ENCODE measurements around the gene SLMAP. TPM values are rescaled to one million over a fixed set of nuclear protein-coding genes. Genes with fewer than 3 reads are reported as not detected.

The SLMAP gene
- total and polyA plus RNA-seq, 2 experiments from 2014 or later = 32.1 to 73.0 TPM

DNA sequence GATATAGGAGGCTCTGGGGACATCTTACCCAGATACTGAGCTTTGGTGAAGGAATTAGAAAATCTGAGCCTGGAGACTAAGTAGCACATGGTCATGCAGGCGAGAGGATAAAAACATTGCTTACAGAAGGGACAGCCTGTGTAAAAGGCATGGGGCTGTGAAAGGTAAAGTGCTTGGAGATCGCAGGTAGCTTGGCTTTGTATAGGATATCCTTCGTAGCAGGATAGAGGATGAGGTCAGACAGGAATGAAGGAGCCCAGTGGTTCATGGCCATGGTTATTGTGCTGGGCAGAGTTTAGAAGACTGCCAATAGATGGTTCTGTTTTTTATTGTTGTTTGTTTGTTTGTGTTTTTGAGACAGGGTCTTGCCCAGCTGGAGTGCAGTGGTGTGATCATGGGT, 82.5 kb downstream of the SLMAP start:
- H3K27me3 ChIP-seq (ENCODE audit: insufficient read depth) = no peaks in the 10 kb centered on the region
- peaks cover 11% of the 10 kb centered on the region for H3K4me1 ChIP-seq (ENCODE audit: insufficient read depth)
- Mint-ChIP-seq H3K4me3 (no peak overlapping the region), H3K36me3 (ENCODE audit: low read depth) (no peaks in the 10 kb centered on the region), H3K4me1 (peaks cover 14% of the 10 kb centered on the region), H3K27ac (peak overlapping the region; percentile 2), H3K27me3 (ENCODE audit: insufficient read depth, low read depth, poor library complexity) (peaks cover 4% of the 10 kb centered on the region), H3K9me3 (no peaks in the 10 kb centered on the region)
- DNase-seq (ENCODE audit: low spot score) (no peak), ATAC-seq (peak; percentile 68)
- no peak overlapping the region for H3K4me2 ChIP-seq
- no peaks in the 10 kb centered on the region for H4K20me1 ChIP-seq (replicated peaks; ENCODE audit: insufficient read depth)
- no peaks in the 10 kb centered on the region for H3K36me3 ChIP-seq (ENCODE audit: insufficient read depth)
- H3K4me3 ChIP-seq = no peak overlapping the region
- H3F3A ChIP-seq (replicated peaks; ENCODE audit: low read depth) = no peaks in the 10 kb centered on the region
- no peaks in the 10 kb centered on the region for H3K9me2 ChIP-seq (ENCODE audit: insufficient read depth)
- no peak overlapping the region for H2AFZ ChIP-seq
- no peaks in the 10 kb centered on the region; the same call in 1 of the 2 replicates for H3K79me2 ChIP-seq (replicated peaks; ENCODE audit: insufficient read depth)
- peak overlapping the region; percentile 36; the same call in 1 of the 2 replicates for H3K27ac ChIP-seq (ENCODE audit: low read depth)
- TF ChIP-seq EZH2phosphoT487 (IDR thresholded peaks at IDR 0.05; ENCODE audit: unreplicated experiment) = no peak
- TF ChIP-seq, protein P1, sequence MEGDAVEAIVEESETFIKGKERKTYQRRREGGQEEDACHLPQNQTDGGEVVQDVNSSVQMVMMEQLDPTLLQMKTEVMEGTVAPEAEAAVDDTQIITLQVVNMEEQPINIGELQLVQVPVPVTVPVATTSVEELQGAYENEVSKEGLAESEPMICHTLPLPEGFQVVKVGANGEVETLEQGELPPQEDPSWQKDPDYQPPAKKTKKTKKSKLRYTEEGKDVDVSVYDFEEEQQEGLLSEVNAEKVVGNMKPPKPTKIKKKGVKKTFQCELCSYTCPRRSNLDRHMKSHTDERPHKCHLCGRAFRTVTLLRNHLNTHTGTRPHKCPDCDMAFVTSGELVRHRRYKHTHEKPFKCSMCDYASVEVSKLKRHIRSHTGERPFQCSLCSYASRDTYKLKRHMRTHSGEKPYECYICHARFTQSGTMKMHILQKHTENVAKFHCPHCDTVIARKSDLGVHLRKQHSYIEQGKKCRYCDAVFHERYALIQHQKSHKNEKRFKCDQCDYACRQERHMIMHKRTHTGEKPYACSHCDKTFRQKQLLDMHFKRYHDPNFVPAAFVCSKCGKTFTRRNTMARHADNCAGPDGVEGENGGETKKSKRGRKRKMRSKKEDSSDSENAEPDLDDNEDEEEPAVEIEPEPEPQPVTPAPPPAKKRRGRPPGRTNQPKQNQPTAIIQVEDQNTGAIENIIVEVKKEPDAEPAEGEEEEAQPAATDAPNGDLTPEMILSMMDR (conservative IDR thresholded peaks at IDR 0.05; ENCODE audit: low read depth in 2 of 2) = no peak
- no peak for TF ChIP-seq JUNB (IDR thresholded peaks at IDR 0.05; ENCODE audit: unreplicated experiment)
- TF ChIP-seq ZNF114 (CRISPR knock-in tag; IDR thresholded peaks at IDR 0.05) = no peak
- TF ChIP-seq ZNF331 (CRISPR knock-in tag; IDR thresholded peaks at IDR 0.05; ENCODE audit: low read depth) = no peak
- TF ChIP-seq CREB1 (CRISPR knock-in tag; IDR thresholded peaks at IDR 0.05; ENCODE audit: low read depth) = no peak
- TF ChIP-seq, protein P2, sequence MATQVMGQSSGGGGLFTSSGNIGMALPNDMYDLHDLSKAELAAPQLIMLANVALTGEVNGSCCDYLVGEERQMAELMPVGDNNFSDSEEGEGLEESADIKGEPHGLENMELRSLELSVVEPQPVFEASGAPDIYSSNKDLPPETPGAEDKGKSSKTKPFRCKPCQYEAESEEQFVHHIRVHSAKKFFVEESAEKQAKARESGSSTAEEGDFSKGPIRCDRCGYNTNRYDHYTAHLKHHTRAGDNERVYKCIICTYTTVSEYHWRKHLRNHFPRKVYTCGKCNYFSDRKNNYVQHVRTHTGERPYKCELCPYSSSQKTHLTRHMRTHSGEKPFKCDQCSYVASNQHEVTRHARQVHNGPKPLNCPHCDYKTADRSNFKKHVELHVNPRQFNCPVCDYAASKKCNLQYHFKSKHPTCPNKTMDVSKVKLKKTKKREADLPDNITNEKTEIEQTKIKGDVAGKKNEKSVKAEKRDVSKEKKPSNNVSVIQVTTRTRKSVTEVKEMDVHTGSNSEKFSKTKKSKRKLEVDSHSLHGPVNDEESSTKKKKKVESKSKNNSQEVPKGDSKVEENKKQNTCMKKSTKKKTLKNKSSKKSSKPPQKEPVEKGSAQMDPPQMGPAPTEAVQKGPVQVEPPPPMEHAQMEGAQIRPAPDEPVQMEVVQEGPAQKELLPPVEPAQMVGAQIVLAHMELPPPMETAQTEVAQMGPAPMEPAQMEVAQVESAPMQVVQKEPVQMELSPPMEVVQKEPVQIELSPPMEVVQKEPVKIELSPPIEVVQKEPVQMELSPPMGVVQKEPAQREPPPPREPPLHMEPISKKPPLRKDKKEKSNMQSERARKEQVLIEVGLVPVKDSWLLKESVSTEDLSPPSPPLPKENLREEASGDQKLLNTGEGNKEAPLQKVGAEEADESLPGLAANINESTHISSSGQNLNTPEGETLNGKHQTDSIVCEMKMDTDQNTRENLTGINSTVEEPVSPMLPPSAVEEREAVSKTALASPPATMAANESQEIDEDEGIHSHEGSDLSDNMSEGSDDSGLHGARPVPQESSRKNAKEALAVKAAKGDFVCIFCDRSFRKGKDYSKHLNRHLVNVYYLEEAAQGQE (IDR thresholded peaks at IDR 0.05; ENCODE audit: unreplicated experiment) = no peak
- TF ChIP-seq STAT1 (IDR thresholded peaks at IDR 0.05; ENCODE audit: unreplicated experiment) = no peak

DNA sequence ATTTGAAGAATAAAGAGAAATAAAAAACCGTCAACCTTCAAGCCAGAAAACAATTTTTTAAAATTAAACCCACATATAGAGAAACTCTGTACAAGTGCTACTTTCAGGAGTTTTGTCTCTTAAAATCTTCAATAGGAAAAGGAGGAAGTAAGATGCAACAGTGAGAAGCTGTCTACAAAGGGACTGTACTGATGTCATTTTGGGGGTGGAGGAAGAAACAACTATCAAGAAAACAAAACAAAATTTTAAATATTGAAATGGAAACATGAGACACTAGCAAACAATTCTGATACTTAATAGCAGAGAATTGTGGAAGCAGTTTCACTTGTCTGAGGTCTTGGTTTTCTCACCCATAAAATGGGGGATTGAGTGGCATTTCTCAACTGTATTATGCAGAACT, 84.4 kb downstream of the SLMAP start:
- H3K9me3 Mint-ChIP-seq = no peaks in the 10 kb centered on the region
- H3K36me3 Mint-ChIP-seq (ENCODE audit: low read depth) = no peaks in the 10 kb centered on the region
- TF ChIP-seq ZNF331 (CRISPR knock-in tag; IDR thresholded peaks at IDR 0.05; ENCODE audit: low read depth) (no peak), NANOG (IDR thresholded peaks at IDR 0.05; ENCODE audit: borderline replicate concordance) (no peak), STAT1 (IDR thresholded peaks at IDR 0.05; ENCODE audit: unreplicated experiment) (no peak), JUNB (IDR thresholded peaks at IDR 0.05; ENCODE audit: unreplicated experiment) (no peak), CREB1 (CRISPR knock-in tag; IDR thresholded peaks at IDR 0.05; ENCODE audit: low read depth) (no peak), EZH2 (IDR thresholded peaks at IDR 0.05; ENCODE audit: low read depth, unreplicated experiment) (no peak), ZNF114 (CRISPR knock-in tag; IDR thresholded peaks at IDR 0.05) (no peak), POLR2AphosphoS5 (IDR thresholded peaks at IDR 0.05; ENCODE audit: low read depth) (no peak), EZH2phosphoT487 (IDR thresholded peaks at IDR 0.05; ENCODE audit: unreplicated experiment) (no peak)
- TF ChIP-seq, protein P2 (IDR thresholded peaks at IDR 0.05; ENCODE audit: unreplicated experiment) = no peak
- TF ChIP-seq, protein P1 (conservative IDR thresholded peaks at IDR 0.05; ENCODE audit: low read depth in 2 of 2) = no peak

More for the DNA sequence above, 84.4 kb downstream of the SLMAP start:
- Histone ChIP-seq H4K20me1 (replicated peaks; ENCODE audit: insufficient read depth) (no peaks in the 10 kb centered on the region), H3K4me1 (ENCODE audit: insufficient read depth) (0 out of 2 replicates have a peak, but pooled peaks cover 3% of the 10 kb centered on the region), H3K27me3 (ENCODE audit: insufficient read depth) (no peaks in the 10 kb centered on the region), H3K4me3 (no peak overlapping the region), H2AFZ (no peak overlapping the region), H3K27ac (ENCODE audit: low read depth) (no peak overlapping the region), H3K79me2 (replicated peaks; ENCODE audit: insufficient read depth) (no peaks in the 10 kb centered on the region; the same call in 1 of the 2 replicates), H3F3A (replicated peaks; ENCODE audit: low read depth) (no peaks in the 10 kb centered on the region), H3K9me2 (ENCODE audit: insufficient read depth) (no peaks in the 10 kb centered on the region), H3K4me2 (no peak overlapping the region), H3K36me3 (ENCODE audit: insufficient read depth) (no peaks in the 10 kb centered on the region)
- no peak overlapping the region for H3K4me3 Mint-ChIP-seq
- H3K27ac Mint-ChIP-seq = no peak overlapping the region; the same call in 1 of the 2 replicates
- H3K4me1 Mint-ChIP-seq = peaks cover 11% of the 10 kb centered on the region
- H3K27me3 Mint-ChIP-seq (ENCODE audit: insufficient read depth, low read depth, poor library complexity) = peaks cover 3% of the 10 kb centered on the region
- no peak for ATAC-seq
- DNase-seq (ENCODE audit: low spot score) = no peak
